HG02840 (cell line): ENCODE data around the gene ADAM10.

Experiments used
- ATAC-seq: cut with Tn5 transposase; IDR thresholded peaks from one replicate; pipeline ENCODE4 v1.9.1; 2021; ENCODE audit warnings: mild to moderate bottlenecking, moderate library complexity, moderate number of reproducible peaks; ENCODE audit not compliant: unreplicated experiment, low FRiP score

ADAM10 gene

DNA sequence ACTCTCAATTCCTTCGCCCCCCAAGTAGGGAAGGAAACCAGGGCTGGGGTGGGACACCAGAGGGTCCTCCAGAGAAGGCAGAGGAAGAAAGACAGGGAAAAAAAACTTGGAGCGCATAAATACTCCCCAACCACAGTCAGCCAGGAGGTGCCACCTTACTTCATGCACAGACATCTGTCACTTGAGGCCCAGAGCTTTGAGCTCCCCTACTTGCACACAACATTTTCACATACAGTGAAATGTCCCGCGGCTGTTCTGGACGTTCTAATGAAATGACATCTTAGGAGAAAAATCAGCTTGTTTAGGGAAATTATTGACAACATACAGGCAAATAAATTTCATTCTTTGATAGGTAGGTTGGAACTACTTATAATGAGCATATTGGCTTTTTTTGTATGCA is 204.8 kb downstream of the ADAM10 start:
- ATAC-seq = no peak

DNA sequence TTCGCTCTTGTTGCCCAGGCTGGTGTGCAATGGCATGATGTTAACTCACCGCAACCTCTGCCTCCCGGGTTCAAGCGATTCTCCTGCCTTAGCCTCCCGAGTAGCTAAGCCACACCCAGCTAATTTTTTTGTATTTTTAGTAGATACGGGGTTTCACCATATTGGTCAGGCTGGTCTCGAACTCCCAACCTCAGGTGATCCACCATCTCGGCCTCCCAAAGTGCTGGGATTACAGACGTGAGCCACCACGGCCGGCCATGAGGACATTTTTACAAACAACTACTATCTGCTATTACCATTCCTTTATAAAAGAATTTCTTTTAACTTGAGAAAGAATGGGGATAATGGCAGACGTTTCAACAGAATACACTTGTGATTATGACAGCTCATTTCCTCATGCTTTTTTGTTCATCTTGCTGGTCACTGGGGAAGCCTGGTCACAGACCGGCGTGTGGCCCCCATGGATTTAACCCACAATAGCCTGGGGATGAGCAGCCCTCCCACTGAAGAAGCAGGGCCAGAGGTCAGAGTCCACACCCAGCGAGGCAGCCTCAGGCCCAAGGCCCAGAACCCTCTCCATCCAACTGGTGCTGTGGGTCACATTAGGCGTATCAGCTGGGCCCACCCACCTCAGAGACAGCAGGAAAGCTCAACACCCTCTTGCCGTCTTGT is 205.7 kb downstream of the ADAM10 start:
- no peak for ATAC-seq

DNA sequence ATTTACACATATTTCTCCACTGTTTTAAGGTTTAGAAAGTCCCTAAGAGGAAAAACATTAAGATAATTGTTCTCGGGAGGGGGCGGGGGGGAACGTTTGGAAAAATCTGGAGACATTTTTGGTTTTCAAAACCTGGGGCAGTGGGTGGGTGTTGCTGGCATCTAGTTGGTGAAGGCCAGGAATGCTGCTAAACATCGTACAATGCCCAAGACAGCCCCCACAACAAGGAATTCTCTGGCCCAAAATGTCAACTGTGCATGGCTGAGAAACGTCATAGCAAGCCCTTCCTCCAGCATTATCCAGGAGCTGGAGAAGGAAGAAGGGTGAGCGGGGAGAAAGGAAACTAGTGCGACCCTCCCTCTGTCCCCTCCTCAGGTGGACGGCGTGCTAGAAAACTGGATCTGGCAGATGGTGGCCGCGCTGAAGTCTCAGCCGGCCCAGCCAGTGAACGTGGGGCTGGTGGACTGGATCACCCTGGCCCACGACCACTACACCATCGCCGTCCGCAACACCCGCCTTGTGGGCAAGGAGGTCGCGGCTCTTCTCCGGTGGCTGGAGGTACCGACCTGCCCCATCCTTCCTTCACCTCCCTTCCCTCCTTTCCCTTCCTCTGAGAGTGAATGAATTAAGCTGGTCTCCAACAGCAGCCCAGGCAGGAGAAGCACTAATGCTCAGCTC is 208.0 kb downstream of the ADAM10 start:
- ATAC-seq = no peak

DNA sequence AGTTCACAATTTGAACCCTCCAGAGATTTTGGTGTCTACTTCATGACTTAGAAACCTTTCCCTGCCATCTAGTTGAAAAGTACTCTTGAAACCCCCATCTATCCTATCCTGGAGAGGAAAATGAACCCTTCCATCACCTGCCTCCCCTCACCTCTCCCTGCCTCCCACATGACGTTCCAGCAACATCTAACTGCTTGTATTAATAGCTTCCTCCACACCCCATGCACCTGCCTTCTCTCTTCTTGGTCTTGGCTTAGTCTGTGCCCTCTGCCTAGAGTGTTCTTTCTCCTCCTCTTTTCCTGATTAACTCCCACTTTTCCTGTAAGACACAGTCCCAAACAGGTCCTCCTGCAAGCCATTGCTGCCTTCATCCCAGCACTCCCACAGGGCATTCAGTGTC is 210.0 kb downstream of the ADAM10 start:
- no peak for ATAC-seq

DNA sequence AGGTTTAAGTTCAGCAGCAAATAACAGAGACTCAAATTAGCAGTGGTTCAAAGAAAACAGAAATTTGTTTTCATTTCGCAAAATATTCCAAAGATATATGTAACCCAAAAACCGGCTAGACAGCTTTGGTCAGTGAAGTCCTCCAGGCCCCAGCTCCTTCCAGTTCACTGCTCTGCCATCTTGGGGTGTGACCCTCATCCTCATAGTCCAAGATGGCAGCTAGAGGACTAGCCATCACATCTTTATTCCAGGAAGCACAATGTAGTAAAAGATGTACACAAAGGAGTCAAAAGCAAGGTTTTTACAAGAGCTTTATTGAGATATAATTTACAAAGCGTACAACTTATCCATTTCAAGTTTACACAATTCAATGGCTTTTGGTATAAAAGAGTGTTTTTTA is 210.6 kb downstream of the ADAM10 start:
- no peak for ATAC-seq
